SU-DHL-6 (cell line): ENCODE measurements around the gene PITX2.

ENCODE experiments used
- CTCF ChIP-seq: fragments of 200-600 bp; sonication (generic); IDR thresholded peaks from one replicate; pipeline ENCODE4 v1.5.1; 2017; ENCODE audit warnings: antibody characterized with exemption, mild to moderate bottlenecking, low read length, moderate library complexity; ENCODE audit not compliant: insufficient read depth, poor library complexity, severe bottlenecking
- EZH2phosphoT487 ChIP-seq: fragments of 200-600 bp; sonication (generic), shearing (Covaris generic); conservative IDR thresholded peaks from 2 replicates; pipeline ENCODE4 v1.6.1; 2018; ENCODE audit warnings: mild to moderate bottlenecking, antibody characterized with exemption, low read length, moderate library complexity, mixed read lengths

GRCh38 chr4:110636171-110636679 is 13.3 kb upstream of the PITX2 start:
- TF ChIP-seq EZH2phosphoT487 (no peak), CTCF (no peak)
